Esophagus squamous epithelium (tissue), 4 donors: Measurements from ENCODE around the gene TBC1D24.
A peak's percentile ranks its signal among the peaks of the same experiment; 100 is the strongest.

Source experiments
- CTCF ChIP-seq, 6 experiments: fragments of 450-650 bp in 4 of 6; fragments of 200-600 bp in 2 of 6; sonication (generic) in 2 of 6; IDR thresholded peaks; one replicate each; pipeline ENCODE4 v1.5.1; 2016 to 2019; ENCODE audit warnings: antibody characterized with exemption in 6 of 6, mild to moderate bottlenecking in 4 of 6, moderate library complexity in 4 of 6
- POLR2A ChIP-seq, 4 donors: fragments of 450-650 bp; IDR thresholded peaks; one replicate each; pipeline ENCODE4 v1.6.1; 2017; ENCODE audit warnings: antibody characterized with exemption in 4 of 4, mild to moderate bottlenecking in 4 of 4, moderate library complexity in 3 of 4

- no peak for TF ChIP-seq POLR2A (IDR thresholded peaks at IDR 0.05)
- peak; percentile 92 to 99 (median 96) for TF ChIP-seq CTCF (IDR thresholded peaks at IDR 0.05)
Measured at GRCh38 chr16:2500918-2501750, 26.2 kb downstream of the TBC1D24 start.
